HK-2 (cell line): Measurements from ENCODE around the gene FGGY.

Experiments used
- DNase-seq: peaks from one replicate; pipeline ENCODE4 v3.0.0-alpha.2; 2018; ENCODE audit not compliant: unreplicated experiment

FGGY gene

GRCh38 chr1:59315529-59316463, 18.9 kb downstream of the FGGY start:
- DNase-seq: no peak

GRCh38 chr1:59316497-59317128, 19.7 kb downstream of the FGGY start:
- DNase-seq: no peak

- no peak for DNase-seq
Observed at GRCh38 chr1:59317343-59317742, 20.4 kb downstream of the FGGY start.

GRCh38 chr1:59317780-59318179, 20.9 kb downstream of the FGGY start:
- no peak for DNase-seq

- DNase-seq: no peak
Observed at GRCh38 chr1:59318271-59318860, 21.5 kb downstream of the FGGY start.

GRCh38 chr1:59322394-59322793, 25.5 kb downstream of the FGGY start:
- no peak for DNase-seq

- DNase-seq: no peak
Observed at GRCh38 chr1:59322814-59323213, 25.9 kb downstream of the FGGY start.

- no peak for DNase-seq
Observed at GRCh38 chr1:59323879-59324278, 27.0 kb downstream of the FGGY start.

GRCh38 chr1:59328353-59328752, 31.5 kb downstream of the FGGY start:
- no peak for DNase-seq

GRCh38 chr1:59329412-59330053, 32.6 kb downstream of the FGGY start:
- DNase-seq: no peak

GRCh38 chr1:59331686-59332620, 35.1 kb downstream of the FGGY start:
- DNase-seq: no peak

- DNase-seq: no peak
Observed at GRCh38 chr1:59332983-59333382, 36.1 kb downstream of the FGGY start.

- no peak for DNase-seq
Observed at GRCh38 chr1:59333626-59334277, 36.9 kb downstream of the FGGY start.

GRCh38 chr1:59340411-59341307, 43.8 kb downstream of the FGGY start:
- no peak for DNase-seq

GRCh38 chr1:59342801-59343575, 46.1 kb downstream of the FGGY start:
- no peak for DNase-seq

GRCh38 chr1:59343576-59343840, 46.6 kb downstream of the FGGY start:
- DNase-seq: no peak

GRCh38 chr1:59345221-59345620, 48.3 kb downstream of the FGGY start:
- no peak for DNase-seq

GRCh38 chr1:59346429-59346828, 49.5 kb downstream of the FGGY start:
- DNase-seq: no peak

GRCh38 chr1:59349101-59349500, 52.2 kb downstream of the FGGY start:
- DNase-seq: no peak
